ENCODE measurements around the gene SCLT1. TPM values are rescaled to one million over a fixed set of nuclear protein-coding genes. Genes with fewer than 3 reads are reported as not detected.

SCLT1 gene
- total and polyA plus RNA-seq, 2 of the 8 experiments (the other 6 are each of a cell fraction or from before 2014, with no cell fraction given): 4.8 to 13.1 TPM

- TF ChIP-seq FOSL1 (IDR thresholded peaks at IDR 0.05; ENCODE audit: insufficient read depth, low read depth, low read length): no peak
- no peak for TF ChIP-seq CBX5 (IDR thresholded peaks at IDR 0.05; ENCODE audit: low read depth, low read length)
- no peak for TF ChIP-seq USF2 (IDR thresholded peaks at IDR 0.05; ENCODE audit: low read length)
Observed at GRCh38 chr4:129080129-129080528, 13.2 kb downstream of the SCLT1 start (continued).

Measured in H1 (cell line).